Raji (cell line): ENCODE results near the gene FCAR.

Experiments used
- POLR2A ChIP-seq: IDR thresholded peaks from 2 replicates; pipeline ENCODE4 v1.6.1; 2011; ENCODE audit warnings: low read depth, low read length, control low read depth; ENCODE audit not compliant: insufficient read depth

FCAR gene

GRCh38 chr19:54905421-54905802 lies 31.4 kb downstream of the FCAR start:
- TF ChIP-seq POLR2A = no peak

GRCh38 chr19:54905803-54906511 lies 31.9 kb downstream of the FCAR start, which contains the start of gene NCR1:
Gene NCR1, plus strand, starts transcription at chr19:54906148. Its CDS starts 40 bp downstream, at chr19:54906188.
- no peak for TF ChIP-seq POLR2A

- TF ChIP-seq POLR2A = no peak
These were observed 32.8 kb downstream of the FCAR start for GRCh38 chr19:54906819-54907218.

GRCh38 chr19:54916822-54917221 lies 42.8 kb downstream of the FCAR start:
- no peak for TF ChIP-seq POLR2A

- no peak for TF ChIP-seq POLR2A
These were observed 44.5 kb downstream of the FCAR start for GRCh38 chr19:54918499-54918898.

GRCh38 chr19:54921082-54921481 lies 47.0 kb downstream of the FCAR start:
- TF ChIP-seq POLR2A = no peak

- TF ChIP-seq POLR2A = no peak
These were observed 49.2 kb downstream of the FCAR start for GRCh38 chr19:54923276-54923675.

- TF ChIP-seq POLR2A = no peak
These were observed 54.3 kb downstream of the FCAR start for GRCh38 chr19:54928299-54928698.

- no peak for TF ChIP-seq POLR2A
These were observed 63.9 kb downstream of the FCAR start for GRCh38 chr19:54937926-54938325.

- TF ChIP-seq POLR2A = no peak
These were observed 64.9 kb downstream of the FCAR start for GRCh38 chr19:54938906-54939305.
